Fibroblast of pulmonary artery (primary cell): ENCODE results near the gene ALKBH3.
A peak's percentile ranks its signal among the peaks of the same experiment; 100 is the strongest.

Source experiments
- DNase-seq: peaks from one replicate; pipeline ENCODE4 v3.0.0-alpha.2; 2010; ENCODE audit warnings: low read depth
- H3K4me3 ChIP-seq: replicated peaks from 2 replicates; pipeline ENCODE4 v1.5.1; 2011; ENCODE audit warnings: low read depth, mild to moderate bottlenecking, control low read depth, low read length, moderate library complexity
- CTCF ChIP-seq: IDR thresholded peaks from 2 replicates; pipeline ENCODE4 v1.5.1; 2011; ENCODE audit warnings: mild to moderate bottlenecking, control low read depth, low read length, inconsistent platforms; ENCODE audit errors: missing control alignments

Gene ALKBH3

GRCh38 chr11:43959321-43959995 lies 78.8 kb downstream of the ALKBH3 start:
- TF ChIP-seq CTCF: no peak
- no peak for DNase-seq
- no peak overlapping the region for H3K4me3 ChIP-seq

DNA sequence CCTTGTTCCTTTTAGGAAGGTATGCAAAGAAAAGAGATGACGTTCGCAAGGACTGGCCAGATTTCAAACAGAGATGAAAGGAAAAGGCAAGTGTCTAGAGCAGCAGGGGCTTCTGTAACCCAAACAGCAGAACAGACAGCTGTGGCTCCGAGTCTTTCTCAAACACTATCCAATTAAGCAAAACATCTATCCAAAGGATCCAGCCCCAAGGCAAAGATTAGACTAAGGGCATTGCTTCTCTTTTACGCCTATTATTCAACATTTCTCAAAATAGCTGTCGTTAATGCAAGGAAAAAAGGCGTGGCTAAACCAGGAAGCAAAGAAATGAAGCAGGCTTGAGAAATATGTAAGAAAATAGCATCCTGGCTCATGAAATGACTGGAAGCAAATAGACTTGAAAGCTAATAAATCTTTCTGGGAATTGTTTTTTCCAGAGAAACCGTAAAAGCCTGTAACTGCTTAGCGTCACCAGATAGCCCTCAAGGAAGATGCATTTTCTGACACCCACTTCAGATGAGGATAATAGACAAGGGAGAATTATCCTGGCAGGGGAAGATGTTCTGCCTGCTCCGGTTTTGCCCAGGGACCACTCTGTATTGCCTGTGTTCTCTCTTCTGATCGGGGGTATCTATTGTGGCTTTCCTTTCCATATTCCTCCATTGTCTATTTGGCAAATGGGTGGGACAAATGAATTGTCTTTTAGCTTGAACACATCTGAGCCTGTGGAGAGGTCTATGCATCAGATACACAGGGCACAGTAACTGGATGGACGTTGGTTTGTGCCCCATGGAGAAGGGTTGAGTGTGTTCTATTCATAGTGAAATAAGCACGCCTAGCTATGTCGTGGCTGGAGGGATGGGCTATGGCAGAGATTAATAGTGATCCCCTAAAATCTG lies 82.0 kb downstream of the ALKBH3 start:
- no peak for DNase-seq
- H3K4me3 ChIP-seq: no peak overlapping the region
- no peak for TF ChIP-seq CTCF

DNA sequence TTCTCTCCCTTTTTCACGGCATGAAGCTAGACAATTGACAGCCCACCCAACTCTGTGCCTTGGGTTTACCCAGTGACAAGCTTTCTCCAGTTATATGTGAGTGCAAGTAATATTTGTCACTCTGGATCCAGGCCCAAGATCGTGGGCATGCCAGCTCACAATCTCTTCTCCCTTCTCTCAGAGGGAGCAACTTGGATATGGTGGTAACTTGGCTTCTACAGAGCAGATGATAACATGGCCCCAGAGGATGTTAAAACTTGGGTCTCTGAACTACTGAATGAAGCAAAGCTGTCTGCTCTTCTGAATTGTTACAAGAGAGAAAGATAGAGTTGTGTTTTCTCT lies 82.6 kb downstream of the ALKBH3 start:
- H3K4me3 ChIP-seq: no peak overlapping the region
- DNase-seq: no peak
- no peak for TF ChIP-seq CTCF

- no peak for DNase-seq
- TF ChIP-seq CTCF: no peak
- no peak overlapping the region for H3K4me3 ChIP-seq
Measured at GRCh38 chr11:43967661-43968060, 87.0 kb downstream of the ALKBH3 start.

DNA sequence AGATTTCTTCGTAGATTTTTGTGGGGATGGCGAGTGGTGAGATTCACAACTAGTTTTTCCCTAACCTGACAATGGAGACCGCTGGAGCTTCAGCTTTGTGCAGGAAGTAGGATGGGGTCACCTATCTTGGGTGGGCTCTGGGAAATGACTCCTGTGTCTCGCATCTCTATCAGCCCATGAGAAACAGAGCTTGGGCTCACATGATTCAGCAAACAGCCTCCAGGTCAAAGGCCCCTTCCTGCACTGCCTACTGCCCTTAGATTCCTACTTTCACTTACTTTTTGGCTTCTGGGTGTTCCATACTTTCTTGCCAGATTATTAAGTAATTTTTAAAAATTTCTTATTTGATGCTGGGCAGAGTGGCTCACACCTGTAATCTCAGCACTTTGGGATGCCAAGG lies 88.1 kb downstream of the ALKBH3 start:
- DNase-seq: no peak
- H3K4me3 ChIP-seq: no peak overlapping the region
- TF ChIP-seq CTCF: no peak

DNA sequence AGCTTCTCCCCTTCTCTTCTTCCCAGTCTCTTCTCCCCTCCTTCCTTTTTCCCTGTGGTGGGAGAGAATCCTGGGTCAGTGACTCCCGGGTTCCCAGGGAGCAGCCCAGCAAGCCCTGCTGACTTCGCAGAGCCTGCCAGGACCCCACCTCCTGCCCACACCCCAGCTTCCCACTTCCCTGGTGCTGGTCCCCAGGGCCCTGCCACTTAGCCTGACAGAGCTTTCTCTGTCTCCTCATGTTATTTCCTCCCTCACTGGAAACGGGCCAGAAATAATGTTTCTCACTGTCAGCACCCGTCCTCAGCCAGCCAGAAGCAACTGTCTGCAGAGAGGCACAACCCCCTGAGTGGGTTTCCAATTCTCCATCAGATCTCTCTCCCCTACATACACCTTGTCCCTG lies 88.9 kb downstream of the ALKBH3 start:
- peak; percentile 37 for DNase-seq
- TF ChIP-seq CTCF: no peak
- H3K4me3 ChIP-seq: no peak overlapping the region
